Measurements from ENCODE around the gene HSBP1L1.
A peak's percentile ranks its signal among the peaks of the same experiment; 100 is the strongest.

HSBP1L1 gene

GRCh38 chr18:79964330-79965118, at the start of gene HSBP1L1:
HSBP1L1 (plus strand) TSS chr18:79964643; CDS start chr18:79964736, 93 bp downstream.
- no peak for DNase-seq

GRCh38 chr18:79915161-79916127, 49.0 kb upstream of the HSBP1L1 start:
- no peak for DNase-seq

- no peak for DNase-seq
Measured at GRCh38 chr18:79916128-79916494, 48.3 kb upstream of the HSBP1L1 start.

- no peak for DNase-seq
Measured at GRCh38 chr18:79916546-79917168, 47.8 kb upstream of the HSBP1L1 start.

GRCh38 chr18:79917169-79917852, 47.1 kb upstream of the HSBP1L1 start:
- no peak for DNase-seq

- no peak for DNase-seq
Measured at GRCh38 chr18:79917853-79918614, 46.4 kb upstream of the HSBP1L1 start.

- DNase-seq = no peak
Measured at GRCh38 chr18:79918615-79919011, 45.8 kb upstream of the HSBP1L1 start.

GRCh38 chr18:79919089-79919488, 45.4 kb upstream of the HSBP1L1 start:
- DNase-seq = no peak

- DNase-seq = no peak
Measured at GRCh38 chr18:79921984-79922965, 42.2 kb upstream of the HSBP1L1 start.

- DNase-seq = no peak
Measured at GRCh38 chr18:79922971-79923411, 41.5 kb upstream of the HSBP1L1 start.

- no peak for DNase-seq
Measured at GRCh38 chr18:79923896-79924585, 40.4 kb upstream of the HSBP1L1 start.

GRCh38 chr18:79924814-79925731, 39.4 kb upstream of the HSBP1L1 start:
- peak; percentile 58 for DNase-seq

GRCh38 chr18:79926306-79926705, 38.1 kb upstream of the HSBP1L1 start:
- no peak for DNase-seq

- no peak for DNase-seq
Measured at GRCh38 chr18:79926715-79927606, 37.5 kb upstream of the HSBP1L1 start.

- no peak for DNase-seq
Measured at GRCh38 chr18:79927607-79928562, 36.6 kb upstream of the HSBP1L1 start.

GRCh38 chr18:79928563-79928960, 35.9 kb upstream of the HSBP1L1 start:
- DNase-seq = no peak
